Panc1 (cell line): ENCODE data around the gene EYS. TPM values are rescaled to one million over a fixed set of nuclear protein-coding genes. Genes with fewer than 3 reads are reported as not detected.

Source experiments
- ATAC-seq: fragments of 200-7000 bp; cut with Tn5 transposase; 2 replicates; pipeline ENCODE4 v1.9.1; 2020; ENCODE audit warnings: mild to moderate bottlenecking, moderate library complexity
- BruUV-seq: library from RNA; stranded (reverse); fragments of 400-500 nt; replicated peaks from 2 replicates; lab custom pipeline; 2021; lab: Mats Ljungman, UMichigan
- CTCF ChIA-PET: fragments of 300-600 bp; sonication (Branson Sonifier 250); formaldehyde crosslinking; loops from one replicate; lab custom pipeline; 2022; ENCODE audit warnings: antibody characterized with exemption; lab: Charles Lee
- POLR2A ChIA-PET: fragments of 300-600 bp; sonication (Branson Sonifier 250); formaldehyde crosslinking; loops from one replicate; lab custom pipeline; 2022; ENCODE audit warnings: antibody characterized with exemption; lab: Charles Lee
- DNase-seq: peaks from one replicate; pipeline ENCODE4 v3.0.0-alpha.2; 2010; ENCODE audit warnings: low read depth, low spot score
- H3K27ac ChIP-seq: 2 replicates; pipeline ENCODE4 v1.5.1; 2011; ENCODE audit warnings: mild to moderate bottlenecking, low read length, inconsistent platforms
- H3K27me3 ChIP-seq: fragments of 200-500 bp; sonication (Bioruptor generic); 2 replicates; pipeline ENCODE4 v1.6.0; 2014; ENCODE audit warnings: low read length, inconsistent platforms; ENCODE audit not compliant: control insufficient read depth, insufficient read depth
- H3K36me3 ChIP-seq: fragments of 200-500 bp; sonication (Bioruptor generic); 2 replicates; pipeline ENCODE4 v1.5.1; 2014; ENCODE audit warnings: inconsistent platforms, mild to moderate bottlenecking, low read length, moderate library complexity; ENCODE audit not compliant: control insufficient read depth, insufficient read depth
- H3K4me1 ChIP-seq: 2 replicates; pipeline ENCODE4 v1.5.1; 2011; ENCODE audit warnings: inconsistent platforms, mild to moderate bottlenecking, low read length, moderate library complexity; ENCODE audit not compliant: control insufficient read depth, insufficient read depth
- H3K4me3 ChIP-seq, 2 experiments: 2 replicates each; pipeline ENCODE4 v1.5.1; 2011 to 2012; ENCODE audit warnings: low read depth in 2 of 2, low read length in 2 of 2, mild to moderate bottlenecking in 2 of 2, inconsistent platforms in 1 of 2, moderate library complexity in 1 of 2
- H3K9me3 ChIP-seq: fragments of 200-500 bp; sonication (Bioruptor generic); 2 replicates; pipeline ENCODE4 v1.5.1; 2014; ENCODE audit warnings: low read depth, mild to moderate bottlenecking, inconsistent platforms, low read length, moderate library complexity; ENCODE audit not compliant: control insufficient read depth, insufficient read depth
- POLR2AphosphoS5 ChIP-seq: IDR thresholded peaks from 2 replicates; pipeline ENCODE4 v1.6.1; 2012; ENCODE audit warnings: mild to moderate bottlenecking, low read depth, low read length, moderate library complexity
- SIN3A ChIP-seq: IDR thresholded peaks from 2 replicates; pipeline ENCODE4 v1.6.1; 2012; ENCODE audit warnings: low read depth, mild to moderate bottlenecking, low read length, moderate library complexity, borderline replicate concordance; ENCODE audit not compliant: insufficient read depth
- TCF7L2 ChIP-seq: IDR thresholded peaks from 2 replicates; pipeline ENCODE4 v1.6.1; 2011; ENCODE audit warnings: mild to moderate bottlenecking, low read depth, low read length, inconsistent platforms
- in situ Hi-C: cut with HindIII; loops from 2 replicates; pipeline ENCODE4 v1.10.0; 2016; ENCODE audit warnings: low sequenced_read_pairs, low pct_unique_long_range_greater_than_20kb
- intact Hi-C: fragments of 100-400 bp; cut with micrococcal nuclease; formaldehyde crosslinking; loops from one replicate; pipeline ENCODE4 v1.10.0; 2022; ENCODE audit not compliant: unreplicated experiment
- total RNA-seq: library from RNA; stranded (reverse); gene quantifications from one replicate; pipeline ENCODE4 v1.2.1, GENCODE V29; 2021; ENCODE audit not compliant: unreplicated experiment
- TF ChIP-seq, protein P1 (sequence below), 2 experiments: IDR thresholded peaks; 2 replicates each; pipeline ENCODE4 v1.6.1; 2011 to 2012; ENCODE audit warnings: low read depth in 2 of 2, control low read depth in 1 of 2, low read length in 1 of 2, mild to moderate bottlenecking in 1 of 2, moderate library complexity in 1 of 2; ENCODE audit not compliant: insufficient read depth in 1 of 2
- TF ChIP-seq, protein P2 (sequence below): fragments of 450-650 bp; IDR thresholded peaks from 2 replicates; pipeline ENCODE4 v1.5.1; 2017; ENCODE audit warnings: mild to moderate bottlenecking

EYS gene
- total RNA-seq, 1 experiment from 2014 or later = not detected

- POLR2A ChIA-PET = no interaction called here
- no peak overlapping the region for H3K27ac ChIP-seq
- no peak for DNase-seq
- in situ Hi-C loops (no loop called here), intact Hi-C loops (no loop called here)
- no peak for ATAC-seq
- H3K4me3 ChIP-seq = no peak overlapping the region
- no peaks in the 10 kb centered on the region for H3K36me3 ChIP-seq
- CTCF ChIA-PET = no interaction called here
- BruUV-seq = no TSS peak
- TF ChIP-seq, protein P1, sequence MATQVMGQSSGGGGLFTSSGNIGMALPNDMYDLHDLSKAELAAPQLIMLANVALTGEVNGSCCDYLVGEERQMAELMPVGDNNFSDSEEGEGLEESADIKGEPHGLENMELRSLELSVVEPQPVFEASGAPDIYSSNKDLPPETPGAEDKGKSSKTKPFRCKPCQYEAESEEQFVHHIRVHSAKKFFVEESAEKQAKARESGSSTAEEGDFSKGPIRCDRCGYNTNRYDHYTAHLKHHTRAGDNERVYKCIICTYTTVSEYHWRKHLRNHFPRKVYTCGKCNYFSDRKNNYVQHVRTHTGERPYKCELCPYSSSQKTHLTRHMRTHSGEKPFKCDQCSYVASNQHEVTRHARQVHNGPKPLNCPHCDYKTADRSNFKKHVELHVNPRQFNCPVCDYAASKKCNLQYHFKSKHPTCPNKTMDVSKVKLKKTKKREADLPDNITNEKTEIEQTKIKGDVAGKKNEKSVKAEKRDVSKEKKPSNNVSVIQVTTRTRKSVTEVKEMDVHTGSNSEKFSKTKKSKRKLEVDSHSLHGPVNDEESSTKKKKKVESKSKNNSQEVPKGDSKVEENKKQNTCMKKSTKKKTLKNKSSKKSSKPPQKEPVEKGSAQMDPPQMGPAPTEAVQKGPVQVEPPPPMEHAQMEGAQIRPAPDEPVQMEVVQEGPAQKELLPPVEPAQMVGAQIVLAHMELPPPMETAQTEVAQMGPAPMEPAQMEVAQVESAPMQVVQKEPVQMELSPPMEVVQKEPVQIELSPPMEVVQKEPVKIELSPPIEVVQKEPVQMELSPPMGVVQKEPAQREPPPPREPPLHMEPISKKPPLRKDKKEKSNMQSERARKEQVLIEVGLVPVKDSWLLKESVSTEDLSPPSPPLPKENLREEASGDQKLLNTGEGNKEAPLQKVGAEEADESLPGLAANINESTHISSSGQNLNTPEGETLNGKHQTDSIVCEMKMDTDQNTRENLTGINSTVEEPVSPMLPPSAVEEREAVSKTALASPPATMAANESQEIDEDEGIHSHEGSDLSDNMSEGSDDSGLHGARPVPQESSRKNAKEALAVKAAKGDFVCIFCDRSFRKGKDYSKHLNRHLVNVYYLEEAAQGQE (IDR thresholded peaks at IDR 0.05; ENCODE audit: insufficient read depth in 1 of 2, low read depth in 2 of 2, low read length in 1 of 2) = no peak
- no peaks in the 10 kb centered on the region for H3K4me1 ChIP-seq
- no peaks in the 10 kb centered on the region for H3K9me3 ChIP-seq
- H3K27me3 ChIP-seq = no peaks in the 10 kb centered on the region
Measured at GRCh38 chr6:64983089-64983488, 723.9 kb downstream of the EYS start.

- TF ChIP-seq POLR2AphosphoS5 (no peak), SIN3A (no peak)
- H3K27ac ChIP-seq = no peak overlapping the region
- intact Hi-C loops = no loop called here
- ATAC-seq = no peak
- H3K4me3 ChIP-seq = no peak overlapping the region
- POLR2A ChIA-PET = no interaction called here
- no peak for DNase-seq
- no peaks in the 10 kb centered on the region for H3K36me3 ChIP-seq
- in situ Hi-C loops = no loop called here
- CTCF ChIA-PET = no interaction called here
- no peaks in the 10 kb centered on the region for H3K27me3 ChIP-seq
- H3K4me1 ChIP-seq = no peaks in the 10 kb centered on the region
- H3K9me3 ChIP-seq = 0 out of 2 replicates have a peak, but pooled peaks cover 3% of the 10 kb centered on the region
- no TSS peak for BruUV-seq
Measured at GRCh38 chr6:64973142-64973541, 733.9 kb downstream of the EYS start.

DNA sequence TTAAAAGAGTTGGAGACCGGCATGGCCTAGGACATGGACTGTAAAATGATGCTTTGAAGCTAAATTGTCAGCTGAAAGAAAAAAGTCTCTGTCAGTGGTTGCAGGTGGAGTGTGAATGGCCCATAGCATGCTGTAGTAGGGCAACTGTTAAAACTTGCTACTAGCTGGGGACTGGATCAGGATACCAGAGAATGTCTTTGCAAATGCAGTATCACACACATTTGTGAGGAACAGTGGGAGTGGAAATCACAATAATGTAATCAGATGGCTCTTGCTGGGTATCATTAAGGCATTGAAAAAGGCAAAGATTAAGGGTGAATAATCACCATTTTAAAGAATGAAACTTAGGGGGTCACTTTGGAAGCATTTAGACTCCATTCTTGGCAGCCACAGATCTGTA lies 737.9 kb downstream of the EYS start:
- BruUV-seq = no TSS peak
- Histone ChIP-seq H3K27ac (no peak overlapping the region), H3K4me3 (no peak overlapping the region), H3K36me3 (no peaks in the 10 kb centered on the region), H3K9me3 (no peaks in the 10 kb centered on the region), H3K4me1 (no peaks in the 10 kb centered on the region), H3K27me3 (no peaks in the 10 kb centered on the region)
- ChIA-PET POLR2A (no interaction called here), CTCF (interaction anchor here (0.7 kb wide), 1 partner anchor 246 kb away, joined by 3 read pairs; no protein-coding TSS in a partner anchor)
- in situ Hi-C loops (no loop called here), intact Hi-C loops (no loop called here)
- no peak for TF ChIP-seq SIN3A
- TF ChIP-seq, protein P1 (IDR thresholded peaks at IDR 0.05; ENCODE audit: insufficient read depth in 1 of 2, low read depth in 2 of 2, low read length in 1 of 2) = no peak
- no peak for TF ChIP-seq POLR2AphosphoS5
- TF ChIP-seq, protein P2, sequence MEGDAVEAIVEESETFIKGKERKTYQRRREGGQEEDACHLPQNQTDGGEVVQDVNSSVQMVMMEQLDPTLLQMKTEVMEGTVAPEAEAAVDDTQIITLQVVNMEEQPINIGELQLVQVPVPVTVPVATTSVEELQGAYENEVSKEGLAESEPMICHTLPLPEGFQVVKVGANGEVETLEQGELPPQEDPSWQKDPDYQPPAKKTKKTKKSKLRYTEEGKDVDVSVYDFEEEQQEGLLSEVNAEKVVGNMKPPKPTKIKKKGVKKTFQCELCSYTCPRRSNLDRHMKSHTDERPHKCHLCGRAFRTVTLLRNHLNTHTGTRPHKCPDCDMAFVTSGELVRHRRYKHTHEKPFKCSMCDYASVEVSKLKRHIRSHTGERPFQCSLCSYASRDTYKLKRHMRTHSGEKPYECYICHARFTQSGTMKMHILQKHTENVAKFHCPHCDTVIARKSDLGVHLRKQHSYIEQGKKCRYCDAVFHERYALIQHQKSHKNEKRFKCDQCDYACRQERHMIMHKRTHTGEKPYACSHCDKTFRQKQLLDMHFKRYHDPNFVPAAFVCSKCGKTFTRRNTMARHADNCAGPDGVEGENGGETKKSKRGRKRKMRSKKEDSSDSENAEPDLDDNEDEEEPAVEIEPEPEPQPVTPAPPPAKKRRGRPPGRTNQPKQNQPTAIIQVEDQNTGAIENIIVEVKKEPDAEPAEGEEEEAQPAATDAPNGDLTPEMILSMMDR = no peak
- no peak for TF ChIP-seq TCF7L2
- ATAC-seq (no peak), DNase-seq (no peak)
